ENCODE results near the gene SCAMP4. TPM values are rescaled to one million over a fixed set of nuclear protein-coding genes. Genes with fewer than 3 reads are reported as not detected.
A peak's percentile ranks its signal among the peaks of the same experiment; 100 is the strongest.

SCAMP4 gene
- total RNA-seq, 1 experiment from 2014 or later, result 81.3 TPM

DNA sequence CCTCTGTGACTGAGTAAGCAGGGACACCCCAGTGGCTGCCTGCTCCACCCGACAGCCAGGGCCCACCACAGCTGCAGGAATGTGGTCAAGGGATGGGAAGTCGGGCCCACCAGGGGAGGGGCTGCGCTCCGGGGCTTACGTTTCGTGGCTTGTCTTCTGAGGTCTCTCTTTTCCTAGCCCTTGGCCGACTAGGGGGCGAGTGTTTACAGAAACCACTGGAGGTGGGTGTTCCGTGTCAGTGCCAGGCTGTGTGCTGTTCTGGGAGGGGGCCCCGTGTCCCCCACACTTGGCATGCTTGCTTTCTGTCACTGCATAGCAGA is 4.5 kb downstream of the SCAMP4 start (continued):
- TF ChIP-seq, protein P1, sequence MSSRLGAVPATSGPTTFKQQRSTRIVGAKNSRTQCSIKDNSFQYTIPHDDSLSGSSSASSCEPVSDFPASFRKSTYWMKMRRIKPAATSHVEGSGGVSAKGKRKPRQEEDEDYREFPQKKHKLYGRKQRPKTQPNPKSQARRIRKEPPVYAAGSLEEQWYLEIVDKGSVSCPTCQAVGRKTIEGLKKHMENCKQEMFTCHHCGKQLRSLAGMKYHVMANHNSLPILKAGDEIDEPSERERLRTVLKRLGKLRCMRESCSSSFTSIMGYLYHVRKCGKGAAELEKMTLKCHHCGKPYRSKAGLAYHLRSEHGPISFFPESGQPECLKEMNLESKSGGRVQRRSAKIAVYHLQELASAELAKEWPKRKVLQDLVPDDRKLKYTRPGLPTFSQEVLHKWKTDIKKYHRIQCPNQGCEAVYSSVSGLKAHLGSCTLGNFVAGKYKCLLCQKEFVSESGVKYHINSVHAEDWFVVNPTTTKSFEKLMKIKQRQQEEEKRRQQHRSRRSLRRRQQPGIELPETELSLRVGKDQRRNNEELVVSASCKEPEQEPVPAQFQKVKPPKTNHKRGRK (CRISPR knock-in tag; IDR thresholded peaks at IDR 0.05; ENCODE audit: borderline replicate concordance), result no peak
- TF ChIP-seq EMX1 (CRISPR knock-in tag; IDR thresholded peaks at IDR 0.05), result no peak

DNA sequence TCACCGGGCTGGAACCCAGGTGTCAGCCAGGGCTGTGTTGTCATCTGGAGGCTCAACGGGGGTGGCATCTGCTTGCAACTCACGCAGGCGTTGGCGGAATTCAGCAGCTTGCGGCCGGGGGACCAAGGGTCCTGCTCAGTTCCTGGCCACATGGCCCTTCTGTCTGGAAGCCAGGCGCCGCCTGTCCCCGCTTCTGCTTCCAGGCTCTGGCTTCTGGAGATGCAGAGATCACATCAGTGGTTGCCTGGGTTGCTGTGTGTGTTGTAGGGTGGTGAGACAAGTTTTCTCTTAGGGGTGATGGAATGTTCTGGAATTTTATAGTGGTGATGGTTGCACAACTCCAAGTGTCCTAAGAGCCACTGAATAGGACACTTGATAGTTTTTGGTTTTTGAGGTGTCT is 5.0 kb downstream of the SCAMP4 start:
- H3K9me3 Mint-ChIP-seq, result no peaks in the 10 kb centered on the region

DNA sequence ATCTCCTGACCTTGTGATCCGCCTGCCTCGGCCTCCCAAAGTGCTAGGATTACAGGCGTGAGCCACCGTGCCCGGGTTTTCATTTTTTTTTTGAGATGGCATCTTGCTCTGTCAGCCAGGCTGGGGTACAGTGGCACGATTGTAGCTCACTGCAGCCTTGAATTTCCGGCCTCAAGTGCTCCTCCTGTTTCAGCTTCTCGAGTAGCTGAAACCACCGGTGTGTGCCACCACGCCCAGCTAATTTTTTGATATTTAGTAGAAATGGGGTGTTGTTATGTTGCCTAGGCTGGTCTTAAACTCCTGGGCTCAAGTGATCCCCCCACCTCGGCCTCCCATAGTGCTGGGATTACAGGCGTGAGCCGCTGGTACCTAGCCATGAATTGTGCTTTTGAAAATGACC is 5.9 kb downstream of the SCAMP4 start:
- no peaks in the 10 kb centered on the region for H3K9me3 Mint-ChIP-seq
- H3K36me3 Mint-ChIP-seq, result peaks cover 6% of the 10 kb centered on the region; the same call in 1 of the 2 replicates
- POLR2A ChIA-PET, result no interaction called here
- no peak overlapping the region for H3K27ac Mint-ChIP-seq
- no peaks in the 10 kb centered on the region for H3K27me3 Mint-ChIP-seq (ENCODE audit: low read depth)
- no peak overlapping the region for H3K4me3 Mint-ChIP-seq
- DNase-seq (ENCODE audit: low spot score) (no peak), ATAC-seq (no peak)
- CTCF ChIA-PET, result interaction anchor here (1.3 to 2.0 kb wide), 3 partner anchors 13 to 46 kb away, joined by 4 to 6 read pairs (median 5); no protein-coding TSS in a partner anchor
- no peaks in the 10 kb centered on the region for H3K4me1 Mint-ChIP-seq
- TF ChIP-seq, protein P2, sequence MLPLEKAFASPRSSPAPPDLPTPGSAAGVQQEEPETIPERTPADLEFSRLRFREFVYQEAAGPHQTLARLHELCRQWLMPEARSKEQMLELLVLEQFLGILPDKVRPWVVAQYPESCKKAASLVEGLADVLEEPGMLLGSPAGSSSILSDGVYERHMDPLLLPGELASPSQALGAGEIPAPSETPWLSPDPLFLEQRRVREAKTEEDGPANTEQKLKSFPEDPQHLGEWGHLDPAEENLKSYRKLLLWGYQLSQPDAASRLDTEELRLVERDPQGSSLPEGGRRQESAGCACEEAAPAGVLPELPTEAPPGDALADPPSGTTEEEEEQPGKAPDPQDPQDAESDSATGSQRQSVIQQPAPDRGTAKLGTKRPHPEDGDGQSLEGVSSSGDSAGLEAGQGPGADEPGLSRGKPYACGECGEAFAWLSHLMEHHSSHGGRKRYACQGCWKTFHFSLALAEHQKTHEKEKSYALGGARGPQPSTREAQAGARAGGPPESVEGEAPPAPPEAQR (CRISPR knock-in tag; IDR thresholded peaks at IDR 0.05), result no peak
- TF ChIP-seq ZNF423 (CRISPR knock-in tag; IDR thresholded peaks at IDR 0.05) (no peak), PRRX2 (CRISPR knock-in tag; IDR thresholded peaks at IDR 0.05) (no peak), ZNF263 (CRISPR knock-in tag; IDR thresholded peaks at IDR 0.05; ENCODE audit: low read depth) (no peak), RELA (CRISPR knock-in tag; IDR thresholded peaks at IDR 0.05; ENCODE audit: borderline replicate concordance) (no peak), ZNF317 (CRISPR knock-in tag; IDR thresholded peaks at IDR 0.05; ENCODE audit: borderline replicate concordance, low read depth) (no peak), ELF4 (CRISPR knock-in tag; IDR thresholded peaks at IDR 0.05; ENCODE audit: low read depth) (no peak), ZNF416 (CRISPR knock-in tag; IDR thresholded peaks at IDR 0.05) (no peak), GTF2I (CRISPR knock-in tag; conservative IDR thresholded peaks at IDR 0.05) (no peak)
- TF ChIP-seq, protein P3, sequence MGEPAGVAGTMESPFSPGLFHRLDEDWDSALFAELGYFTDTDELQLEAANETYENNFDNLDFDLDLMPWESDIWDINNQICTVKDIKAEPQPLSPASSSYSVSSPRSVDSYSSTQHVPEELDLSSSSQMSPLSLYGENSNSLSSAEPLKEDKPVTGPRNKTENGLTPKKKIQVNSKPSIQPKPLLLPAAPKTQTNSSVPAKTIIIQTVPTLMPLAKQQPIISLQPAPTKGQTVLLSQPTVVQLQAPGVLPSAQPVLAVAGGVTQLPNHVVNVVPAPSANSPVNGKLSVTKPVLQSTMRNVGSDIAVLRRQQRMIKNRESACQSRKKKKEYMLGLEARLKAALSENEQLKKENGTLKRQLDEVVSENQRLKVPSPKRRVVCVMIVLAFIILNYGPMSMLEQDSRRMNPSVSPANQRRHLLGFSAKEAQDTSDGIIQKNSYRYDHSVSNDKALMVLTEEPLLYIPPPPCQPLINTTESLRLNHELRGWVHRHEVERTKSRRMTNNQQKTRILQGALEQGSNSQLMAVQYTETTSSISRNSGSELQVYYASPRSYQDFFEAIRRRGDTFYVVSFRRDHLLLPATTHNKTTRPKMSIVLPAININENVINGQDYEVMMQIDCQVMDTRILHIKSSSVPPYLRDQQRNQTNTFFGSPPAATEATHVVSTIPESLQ (CRISPR knock-in tag; IDR thresholded peaks at IDR 0.05), result no peak
- TF ChIP-seq, protein P4, sequence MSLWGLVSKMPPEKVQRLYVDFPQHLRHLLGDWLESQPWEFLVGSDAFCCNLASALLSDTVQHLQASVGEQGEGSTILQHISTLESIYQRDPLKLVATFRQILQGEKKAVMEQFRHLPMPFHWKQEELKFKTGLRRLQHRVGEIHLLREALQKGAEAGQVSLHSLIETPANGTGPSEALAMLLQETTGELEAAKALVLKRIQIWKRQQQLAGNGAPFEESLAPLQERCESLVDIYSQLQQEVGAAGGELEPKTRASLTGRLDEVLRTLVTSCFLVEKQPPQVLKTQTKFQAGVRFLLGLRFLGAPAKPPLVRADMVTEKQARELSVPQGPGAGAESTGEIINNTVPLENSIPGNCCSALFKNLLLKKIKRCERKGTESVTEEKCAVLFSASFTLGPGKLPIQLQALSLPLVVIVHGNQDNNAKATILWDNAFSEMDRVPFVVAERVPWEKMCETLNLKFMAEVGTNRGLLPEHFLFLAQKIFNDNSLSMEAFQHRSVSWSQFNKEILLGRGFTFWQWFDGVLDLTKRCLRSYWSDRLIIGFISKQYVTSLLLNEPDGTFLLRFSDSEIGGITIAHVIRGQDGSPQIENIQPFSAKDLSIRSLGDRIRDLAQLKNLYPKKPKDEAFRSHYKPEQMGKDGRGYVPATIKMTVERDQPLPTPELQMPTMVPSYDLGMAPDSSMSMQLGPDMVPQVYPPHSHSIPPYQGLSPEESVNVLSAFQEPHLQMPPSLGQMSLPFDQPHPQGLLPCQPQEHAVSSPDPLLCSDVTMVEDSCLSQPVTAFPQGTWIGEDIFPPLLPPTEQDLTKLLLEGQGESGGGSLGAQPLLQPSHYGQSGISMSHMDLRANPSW (CRISPR knock-in tag; conservative IDR thresholded peaks at IDR 0.05; ENCODE audit: low read depth), result no peak
- TF ChIP-seq, protein P5, sequence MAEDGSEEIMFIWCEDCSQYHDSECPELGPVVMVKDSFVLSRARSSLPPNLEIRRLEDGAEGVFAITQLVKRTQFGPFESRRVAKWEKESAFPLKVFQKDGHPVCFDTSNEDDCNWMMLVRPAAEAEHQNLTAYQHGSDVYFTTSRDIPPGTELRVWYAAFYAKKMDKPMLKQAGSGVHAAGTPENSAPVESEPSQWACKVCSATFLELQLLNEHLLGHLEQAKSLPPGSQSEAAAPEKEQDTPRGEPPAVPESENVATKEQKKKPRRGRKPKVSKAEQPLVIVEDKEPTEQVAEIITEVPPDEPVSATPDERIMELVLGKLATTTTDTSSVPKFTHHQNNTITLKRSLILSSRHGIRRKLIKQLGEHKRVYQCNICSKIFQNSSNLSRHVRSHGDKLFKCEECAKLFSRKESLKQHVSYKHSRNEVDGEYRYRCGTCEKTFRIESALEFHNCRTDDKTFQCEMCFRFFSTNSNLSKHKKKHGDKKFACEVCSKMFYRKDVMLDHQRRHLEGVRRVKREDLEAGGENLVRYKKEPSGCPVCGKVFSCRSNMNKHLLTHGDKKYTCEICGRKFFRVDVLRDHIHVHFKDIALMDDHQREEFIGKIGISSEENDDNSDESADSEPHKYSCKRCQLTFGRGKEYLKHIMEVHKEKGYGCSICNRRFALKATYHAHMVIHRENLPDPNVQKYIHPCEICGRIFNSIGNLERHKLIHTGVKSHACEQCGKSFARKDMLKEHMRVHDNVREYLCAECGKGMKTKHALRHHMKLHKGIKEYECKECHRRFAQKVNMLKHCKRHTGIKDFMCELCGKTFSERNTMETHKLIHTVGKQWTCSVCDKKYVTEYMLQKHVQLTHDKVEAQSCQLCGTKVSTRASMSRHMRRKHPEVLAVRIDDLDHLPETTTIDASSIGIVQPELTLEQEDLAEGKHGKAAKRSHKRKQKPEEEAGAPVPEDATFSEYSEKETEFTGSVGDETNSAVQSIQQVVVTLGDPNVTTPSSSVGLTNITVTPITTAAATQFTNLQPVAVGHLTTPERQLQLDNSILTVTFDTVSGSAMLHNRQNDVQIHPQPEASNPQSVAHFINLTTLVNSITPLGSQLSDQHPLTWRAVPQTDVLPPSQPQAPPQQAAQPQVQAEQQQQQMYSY (CRISPR knock-in tag; IDR thresholded peaks at IDR 0.05), result no peak
- TF ChIP-seq, protein P6, sequence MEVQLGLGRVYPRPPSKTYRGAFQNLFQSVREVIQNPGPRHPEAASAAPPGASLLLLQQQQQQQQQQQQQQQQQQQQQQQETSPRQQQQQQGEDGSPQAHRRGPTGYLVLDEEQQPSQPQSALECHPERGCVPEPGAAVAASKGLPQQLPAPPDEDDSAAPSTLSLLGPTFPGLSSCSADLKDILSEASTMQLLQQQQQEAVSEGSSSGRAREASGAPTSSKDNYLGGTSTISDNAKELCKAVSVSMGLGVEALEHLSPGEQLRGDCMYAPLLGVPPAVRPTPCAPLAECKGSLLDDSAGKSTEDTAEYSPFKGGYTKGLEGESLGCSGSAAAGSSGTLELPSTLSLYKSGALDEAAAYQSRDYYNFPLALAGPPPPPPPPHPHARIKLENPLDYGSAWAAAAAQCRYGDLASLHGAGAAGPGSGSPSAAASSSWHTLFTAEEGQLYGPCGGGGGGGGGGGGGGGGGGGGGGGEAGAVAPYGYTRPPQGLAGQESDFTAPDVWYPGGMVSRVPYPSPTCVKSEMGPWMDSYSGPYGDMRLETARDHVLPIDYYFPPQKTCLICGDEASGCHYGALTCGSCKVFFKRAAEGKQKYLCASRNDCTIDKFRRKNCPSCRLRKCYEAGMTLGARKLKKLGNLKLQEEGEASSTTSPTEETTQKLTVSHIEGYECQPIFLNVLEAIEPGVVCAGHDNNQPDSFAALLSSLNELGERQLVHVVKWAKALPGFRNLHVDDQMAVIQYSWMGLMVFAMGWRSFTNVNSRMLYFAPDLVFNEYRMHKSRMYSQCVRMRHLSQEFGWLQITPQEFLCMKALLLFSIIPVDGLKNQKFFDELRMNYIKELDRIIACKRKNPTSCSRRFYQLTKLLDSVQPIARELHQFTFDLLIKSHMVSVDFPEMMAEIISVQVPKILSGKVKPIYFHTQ (CRISPR knock-in tag; IDR thresholded peaks at IDR 0.05), result no peak
- TF ChIP-seq, protein P7, sequence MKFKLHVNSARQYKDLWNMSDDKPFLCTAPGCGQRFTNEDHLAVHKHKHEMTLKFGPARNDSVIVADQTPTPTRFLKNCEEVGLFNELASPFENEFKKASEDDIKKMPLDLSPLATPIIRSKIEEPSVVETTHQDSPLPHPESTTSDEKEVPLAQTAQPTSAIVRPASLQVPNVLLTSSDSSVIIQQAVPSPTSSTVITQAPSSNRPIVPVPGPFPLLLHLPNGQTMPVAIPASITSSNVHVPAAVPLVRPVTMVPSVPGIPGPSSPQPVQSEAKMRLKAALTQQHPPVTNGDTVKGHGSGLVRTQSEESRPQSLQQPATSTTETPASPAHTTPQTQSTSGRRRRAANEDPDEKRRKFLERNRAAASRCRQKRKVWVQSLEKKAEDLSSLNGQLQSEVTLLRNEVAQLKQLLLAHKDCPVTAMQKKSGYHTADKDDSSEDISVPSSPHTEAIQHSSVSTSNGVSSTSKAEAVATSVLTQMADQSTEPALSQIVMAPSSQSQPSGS (CRISPR knock-in tag; IDR thresholded peaks at IDR 0.05; ENCODE audit: borderline replicate concordance, low read depth), result no peak

More for the DNA sequence above, 5.0 kb downstream of the SCAMP4 start:
- H3K36me3 Mint-ChIP-seq, result peaks cover 6% of the 10 kb centered on the region; the same call in 1 of the 2 replicates
- H3K27me3 Mint-ChIP-seq (ENCODE audit: low read depth), result no peaks in the 10 kb centered on the region
- no peak for DNase-seq (ENCODE audit: low spot score)
- POLR2A ChIA-PET, result no interaction called here
- no peak for ATAC-seq
- peak overlapping the region; percentile 76; the same call in 1 of the 2 replicates for H3K27ac Mint-ChIP-seq
- CTCF ChIA-PET, result interaction anchor here (1.4 to 2.0 kb wide), 2 partner anchors 13 to 20 kb away, joined by 5 to 6 read pairs; no protein-coding TSS in a partner anchor
- peaks cover 5% of the 10 kb centered on the region for H3K4me1 Mint-ChIP-seq
- TF ChIP-seq ZNF416 (CRISPR knock-in tag; IDR thresholded peaks at IDR 0.05), result no peak
- TF ChIP-seq GTF2I (CRISPR knock-in tag; conservative IDR thresholded peaks at IDR 0.05), result no peak
- no peak overlapping the region for H3K4me3 Mint-ChIP-seq
